GM21515 (cell line): ENCODE results near the gene TMBIM1.

Experiments used
- ATAC-seq: cut with Tn5 transposase; IDR thresholded peaks from one replicate; pipeline ENCODE4 v1.9.1; 2021; ENCODE audit not compliant: unreplicated experiment

TMBIM1 gene, protein sequence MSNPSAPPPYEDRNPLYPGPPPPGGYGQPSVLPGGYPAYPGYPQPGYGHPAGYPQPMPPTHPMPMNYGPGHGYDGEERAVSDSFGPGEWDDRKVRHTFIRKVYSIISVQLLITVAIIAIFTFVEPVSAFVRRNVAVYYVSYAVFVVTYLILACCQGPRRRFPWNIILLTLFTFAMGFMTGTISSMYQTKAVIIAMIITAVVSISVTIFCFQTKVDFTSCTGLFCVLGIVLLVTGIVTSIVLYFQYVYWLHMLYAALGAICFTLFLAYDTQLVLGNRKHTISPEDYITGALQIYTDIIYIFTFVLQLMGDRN

DNA sequence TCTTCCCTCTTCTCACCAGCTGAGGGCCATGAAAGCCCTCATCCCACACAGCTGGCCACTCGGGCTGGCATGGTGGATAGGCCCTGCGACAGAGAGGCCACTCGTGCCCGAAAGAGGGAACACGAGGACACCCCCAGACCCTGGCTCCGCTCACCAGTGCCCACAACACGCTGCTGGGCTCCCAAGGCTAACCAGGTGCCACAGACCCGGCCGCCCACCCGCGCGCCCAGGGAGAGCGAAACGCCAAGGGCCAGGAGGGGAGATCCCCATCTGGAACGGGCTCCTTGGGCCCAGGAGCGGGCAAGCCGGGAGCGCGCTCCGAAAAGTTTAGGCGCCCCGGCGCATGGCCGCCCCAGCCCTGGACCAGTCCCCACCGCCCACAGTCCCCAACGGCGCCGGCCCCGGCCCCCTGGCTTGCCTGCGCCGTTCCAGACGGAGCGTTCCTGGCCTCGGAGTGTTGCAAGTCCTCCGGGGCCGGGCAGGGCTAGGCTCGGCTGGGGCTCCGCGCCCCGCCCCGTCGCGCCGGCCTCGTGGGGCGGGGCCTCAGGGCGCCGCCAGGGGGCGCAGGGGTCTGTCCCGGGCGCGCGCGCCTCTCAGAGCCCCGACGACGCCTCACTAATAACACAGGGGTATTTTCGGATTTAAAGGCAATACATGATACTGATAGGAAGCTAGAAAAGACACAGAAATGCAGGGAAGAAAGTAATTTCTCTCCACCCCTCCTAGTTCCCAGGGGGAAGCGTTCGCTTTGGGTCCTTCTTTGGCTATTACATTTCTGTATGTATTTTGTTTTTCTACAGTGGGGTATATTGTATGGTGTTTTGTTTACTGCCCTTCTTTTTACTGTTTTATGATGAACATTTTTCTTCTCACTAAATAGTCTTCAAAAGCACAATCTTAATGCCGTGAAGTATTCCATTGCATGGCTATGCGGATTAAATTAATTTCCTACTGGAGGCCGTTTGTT lies at the start of gene TMBIM1:
Gene TMBIM1 (minus strand): TSS at position 456 of the 967 bp plus-strand sequence. CDS start 10,362 bp downstream, outside the sequence.
- ATAC-seq, result peak; percentile 60

DNA sequence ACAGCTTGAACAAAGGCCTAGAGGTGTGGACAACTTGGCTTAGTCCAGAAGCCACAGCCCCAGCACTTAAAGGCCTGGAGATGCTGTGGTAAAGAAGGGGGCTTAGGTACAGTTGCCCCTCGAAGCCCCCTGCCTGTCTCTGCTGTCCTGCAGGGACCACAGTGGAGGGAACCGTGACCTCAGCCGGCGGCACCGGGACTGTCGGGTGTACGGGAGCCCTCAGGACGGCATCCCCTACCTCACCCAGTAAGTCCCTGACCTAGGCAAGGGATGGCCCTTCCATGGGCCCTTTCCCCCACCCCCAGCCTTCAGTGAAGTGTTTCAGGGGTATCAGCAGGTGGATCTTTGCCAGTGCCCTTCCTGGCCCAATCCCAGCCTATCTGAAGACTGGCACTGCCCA lies 49.1 kb upstream of the TMBIM1 start:
- ATAC-seq, result no peak

DNA sequence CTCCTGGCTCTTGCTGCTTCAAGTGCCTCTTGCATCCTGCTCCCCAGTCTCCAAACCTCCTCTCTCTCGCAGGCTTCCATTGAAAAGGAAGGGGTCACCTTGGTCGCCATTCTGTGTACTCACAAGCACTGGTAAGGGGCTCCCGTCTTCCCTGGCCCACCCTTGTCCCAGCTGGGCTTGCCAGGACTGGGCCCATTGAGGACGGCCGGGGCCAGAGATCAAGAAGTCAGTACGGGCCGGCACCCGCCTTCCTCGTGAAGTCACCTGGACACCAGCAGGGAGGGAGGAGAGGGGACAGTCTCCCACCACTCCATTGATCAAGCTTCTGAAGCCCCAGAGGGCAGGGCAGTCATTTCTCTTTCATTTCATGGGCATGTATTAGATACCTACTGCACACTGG lies 48.4 kb upstream of the TMBIM1 start:
- ATAC-seq, result no peak

DNA sequence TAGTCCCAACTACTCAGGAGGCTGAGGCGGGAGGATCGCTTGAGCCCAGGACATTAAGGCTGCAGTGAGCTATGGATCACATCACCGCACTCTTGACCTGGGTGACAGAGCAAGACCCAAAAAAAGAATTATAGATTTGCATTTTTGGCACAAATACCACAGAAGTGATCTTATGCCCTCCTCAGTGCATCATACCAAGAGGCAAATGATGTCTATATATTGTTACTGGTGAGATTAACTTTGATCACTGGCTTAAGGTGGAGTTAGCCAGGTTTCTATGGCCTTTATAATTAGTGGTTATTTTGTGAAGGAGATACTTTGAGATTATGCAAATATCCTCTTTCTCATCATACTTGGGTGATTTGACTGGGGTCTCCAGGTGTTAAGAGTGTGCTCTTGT lies 42.2 kb upstream of the TMBIM1 start:
- ATAC-seq, result no peak

DNA sequence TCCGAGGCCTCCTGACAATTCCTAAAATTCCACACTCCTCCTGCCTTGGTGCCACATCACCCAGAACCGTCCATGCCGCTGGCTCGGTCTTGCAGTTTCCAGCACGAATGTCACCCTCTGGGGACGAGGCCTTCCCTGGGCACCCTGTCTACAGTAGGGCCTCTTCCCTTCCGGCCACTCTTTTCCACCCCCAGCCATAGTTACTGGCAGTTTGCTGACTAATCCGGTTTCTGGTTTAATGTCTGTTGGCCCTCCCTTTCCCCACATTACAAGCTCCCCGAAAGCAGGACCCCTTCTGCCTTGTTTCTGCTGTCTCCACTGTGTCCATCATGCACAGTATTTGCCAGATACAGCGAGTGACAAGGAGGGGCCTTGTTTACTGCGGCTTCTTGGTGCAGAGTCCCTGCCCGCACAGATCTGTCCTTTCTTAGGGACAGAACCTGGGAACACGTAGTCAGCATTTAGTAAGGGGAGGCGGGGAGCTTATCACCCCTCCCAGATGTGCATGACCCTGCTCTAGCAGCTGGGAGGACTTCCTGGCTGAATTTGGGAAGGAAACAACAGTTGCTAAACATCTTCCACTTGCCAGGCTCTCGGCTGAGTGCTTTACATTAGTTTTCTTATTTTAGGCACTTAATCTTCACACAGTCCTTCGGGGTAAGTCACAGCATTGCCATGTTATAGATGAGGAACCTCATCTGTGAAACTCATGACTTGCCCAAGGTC lies 40.8 kb upstream of the TMBIM1 start:
- ATAC-seq, result no peak

DNA sequence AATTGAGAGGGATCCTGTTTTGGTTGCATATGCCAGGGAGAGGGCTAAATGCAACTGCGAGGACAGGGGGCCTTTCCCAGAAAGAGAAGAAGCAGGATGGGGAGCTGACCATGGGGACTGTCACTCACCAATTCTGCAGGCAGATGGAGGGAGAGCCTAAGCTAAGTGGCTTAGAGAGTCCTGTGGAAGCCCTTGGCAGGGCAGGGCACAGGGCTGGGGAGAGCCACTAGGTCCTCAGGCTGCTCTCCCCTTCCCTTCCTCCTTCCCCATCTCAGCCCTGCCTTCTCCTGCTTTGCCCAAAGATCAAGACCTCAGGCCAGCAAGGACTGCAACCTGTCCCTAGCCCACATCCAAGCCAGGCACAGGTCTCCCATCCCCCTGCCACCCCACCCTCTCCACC lies 40.0 kb upstream of the TMBIM1 start:
- no peak for ATAC-seq

DNA sequence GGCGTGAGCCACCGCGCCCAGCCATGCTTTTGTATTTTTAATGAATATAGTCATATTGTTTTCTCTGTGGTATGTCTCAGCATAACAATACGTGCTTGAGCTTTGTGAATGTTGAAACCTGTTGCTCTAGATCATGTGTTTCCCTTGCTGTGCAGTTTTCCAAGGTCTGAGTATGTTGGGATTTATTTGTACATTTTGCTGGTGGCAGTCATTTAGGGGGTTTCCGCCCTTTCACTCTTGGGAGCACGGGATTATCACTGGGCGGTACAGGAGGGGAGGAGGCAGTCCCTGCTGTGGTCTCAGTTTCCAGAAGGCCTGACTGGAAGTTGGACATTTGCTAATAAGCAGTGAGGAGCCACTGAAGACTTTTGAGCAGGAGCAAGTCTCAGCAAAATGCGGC lies 39.4 kb upstream of the TMBIM1 start:
- ATAC-seq, result no peak

DNA sequence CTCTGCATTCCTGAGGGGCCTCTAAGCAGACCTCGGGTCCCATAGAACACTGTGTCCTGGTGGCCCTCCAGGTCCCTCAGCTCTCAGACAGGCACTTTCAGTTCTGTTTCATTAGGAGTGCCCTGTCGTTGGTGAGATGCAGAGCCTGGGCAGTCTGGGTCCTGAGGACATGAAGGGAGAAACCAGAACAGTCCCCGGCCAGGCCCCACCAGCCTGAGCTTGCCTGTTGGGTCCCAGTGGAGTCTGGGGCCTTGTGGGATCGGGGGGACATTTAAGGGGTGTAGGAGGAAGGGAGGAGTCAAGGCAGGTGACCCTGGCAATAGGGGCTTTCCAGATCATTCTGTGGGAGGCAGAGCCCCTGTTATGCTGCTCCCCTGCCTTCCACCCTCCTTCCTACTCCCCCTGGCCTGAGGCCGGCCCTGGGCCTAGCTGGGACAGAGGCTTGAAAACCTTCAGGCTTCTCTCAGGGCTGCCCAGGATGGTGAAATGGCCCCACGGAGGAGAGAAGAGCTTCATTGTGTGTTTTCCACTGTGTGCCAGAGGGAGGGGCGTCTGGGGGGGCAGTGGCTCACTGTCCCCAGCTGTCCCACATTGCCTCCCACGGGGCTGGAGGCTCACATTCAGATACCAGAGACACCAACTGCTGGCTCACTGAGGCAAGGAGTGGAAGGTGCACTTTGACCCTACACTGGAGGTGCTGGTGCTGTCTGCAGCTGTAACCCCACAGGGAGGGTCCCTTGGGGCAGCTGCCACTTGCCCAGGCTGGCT lies 37.7 kb upstream of the TMBIM1 start:
- peak; percentile 43 for ATAC-seq

DNA sequence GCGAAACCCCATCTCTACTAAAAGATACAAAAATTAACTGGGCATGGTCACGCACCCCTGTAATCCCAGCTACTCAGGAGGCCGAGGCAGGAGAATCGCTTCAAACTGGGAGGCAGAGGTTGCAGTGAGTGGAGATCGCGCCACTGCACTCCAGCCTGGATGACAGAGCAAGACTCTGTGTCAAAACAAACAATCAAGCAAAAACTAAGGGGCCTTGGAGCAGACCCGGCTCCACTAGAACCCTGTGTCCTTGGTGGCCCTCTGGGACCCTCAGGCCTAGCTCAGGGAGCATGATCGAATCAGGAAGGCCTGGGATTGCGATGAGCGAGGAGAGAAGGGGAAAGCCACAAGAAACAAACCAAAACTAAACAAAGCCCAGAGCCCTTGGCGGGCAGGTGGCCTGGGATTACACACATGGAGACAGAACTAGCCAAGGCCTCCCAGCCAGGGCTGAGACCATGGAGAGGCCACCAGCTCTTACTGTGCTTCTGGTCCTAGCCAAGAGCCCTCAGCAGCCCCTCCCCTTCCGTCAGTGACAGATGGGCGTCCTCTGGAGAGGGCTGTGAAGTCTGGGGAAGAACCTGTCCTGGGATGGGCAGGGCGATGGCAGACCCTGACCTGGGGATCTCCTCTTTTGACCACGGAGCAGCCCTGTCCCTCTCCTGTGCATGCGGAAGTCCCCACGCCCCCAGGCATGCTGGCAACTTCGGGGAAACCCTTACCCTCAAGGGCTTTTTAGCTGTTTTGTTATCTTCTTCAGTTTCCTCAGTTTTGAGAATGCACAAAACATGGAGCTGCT lies 36.9 kb upstream of the TMBIM1 start:
- ATAC-seq, result peak; percentile 43

DNA sequence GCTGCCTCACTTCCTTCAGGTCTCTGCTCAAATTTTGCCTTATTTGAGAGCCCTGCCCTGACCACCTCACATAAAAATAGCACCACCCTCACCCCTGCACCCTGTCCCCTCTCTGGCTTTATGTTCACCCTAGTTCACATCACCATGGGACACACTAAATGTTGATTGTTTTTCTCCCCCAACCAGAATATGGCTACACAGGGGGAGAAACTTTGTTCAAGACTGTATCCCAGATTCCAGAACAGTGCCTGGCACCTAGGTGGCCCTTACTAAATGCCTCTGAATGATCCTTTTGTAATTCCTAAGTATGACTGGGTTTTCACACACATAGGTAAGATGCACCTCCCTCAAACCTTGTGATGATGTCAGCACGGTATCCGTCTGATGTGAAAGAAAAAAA lies 36.0 kb upstream of the TMBIM1 start:
- no peak for ATAC-seq

DNA sequence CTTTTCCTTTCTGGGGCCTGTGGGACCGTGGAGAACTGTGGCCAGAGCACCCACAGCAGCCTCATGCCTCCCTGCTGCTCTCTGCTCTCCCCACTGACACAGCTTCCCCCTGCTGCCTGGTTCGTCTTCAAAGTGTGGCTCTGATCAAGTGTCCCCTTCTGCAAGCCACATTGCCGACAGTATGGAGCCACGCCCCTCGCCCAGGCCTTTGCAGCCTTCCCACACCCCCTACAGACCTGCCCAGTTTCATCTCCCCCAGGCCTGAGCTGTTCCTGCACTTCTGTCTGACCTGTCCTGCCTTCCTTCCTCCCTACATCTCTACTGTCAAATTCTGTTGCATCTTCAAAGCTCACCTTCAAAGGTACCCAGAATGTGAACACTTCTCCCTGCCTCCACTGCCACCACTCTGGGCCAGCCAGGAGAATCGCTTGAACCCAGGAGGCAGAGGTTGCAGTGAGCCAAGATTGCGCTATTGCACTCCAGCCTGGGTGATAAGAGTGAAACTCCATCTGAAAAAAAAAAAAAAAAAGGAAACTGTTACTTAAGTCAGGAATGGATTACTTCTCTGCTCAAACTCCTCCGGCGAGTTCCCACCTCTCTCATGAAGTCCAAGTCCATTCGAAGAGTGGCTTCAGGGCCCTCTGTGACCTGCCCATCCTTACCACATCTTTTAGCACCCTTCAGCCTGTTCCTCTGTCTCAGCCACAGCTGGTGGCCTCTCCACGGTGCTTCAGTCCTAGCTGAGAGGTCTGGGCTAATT lies 35.3 kb upstream of the TMBIM1 start:
- ATAC-seq, result no peak

DNA sequence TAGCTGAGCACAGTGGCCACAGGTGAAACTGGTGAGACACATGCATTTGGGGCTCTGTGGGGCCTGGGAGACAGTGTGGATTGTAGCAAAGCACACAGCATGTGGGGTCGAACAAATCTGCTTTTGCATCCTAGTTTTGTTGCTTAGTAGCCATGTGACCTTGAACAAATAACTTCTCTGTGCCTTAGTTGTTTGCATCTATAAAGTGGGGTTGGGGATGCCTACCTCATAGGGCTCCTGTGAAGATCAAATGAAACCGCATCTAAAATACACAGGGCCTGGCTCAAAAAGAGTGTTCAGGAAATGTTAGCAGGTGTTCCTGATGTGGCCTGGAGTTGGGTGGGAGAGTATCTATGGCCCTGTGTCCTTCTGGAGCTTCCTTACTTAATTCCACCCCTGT lies 34.0 kb upstream of the TMBIM1 start:
- ATAC-seq, result no peak

DNA sequence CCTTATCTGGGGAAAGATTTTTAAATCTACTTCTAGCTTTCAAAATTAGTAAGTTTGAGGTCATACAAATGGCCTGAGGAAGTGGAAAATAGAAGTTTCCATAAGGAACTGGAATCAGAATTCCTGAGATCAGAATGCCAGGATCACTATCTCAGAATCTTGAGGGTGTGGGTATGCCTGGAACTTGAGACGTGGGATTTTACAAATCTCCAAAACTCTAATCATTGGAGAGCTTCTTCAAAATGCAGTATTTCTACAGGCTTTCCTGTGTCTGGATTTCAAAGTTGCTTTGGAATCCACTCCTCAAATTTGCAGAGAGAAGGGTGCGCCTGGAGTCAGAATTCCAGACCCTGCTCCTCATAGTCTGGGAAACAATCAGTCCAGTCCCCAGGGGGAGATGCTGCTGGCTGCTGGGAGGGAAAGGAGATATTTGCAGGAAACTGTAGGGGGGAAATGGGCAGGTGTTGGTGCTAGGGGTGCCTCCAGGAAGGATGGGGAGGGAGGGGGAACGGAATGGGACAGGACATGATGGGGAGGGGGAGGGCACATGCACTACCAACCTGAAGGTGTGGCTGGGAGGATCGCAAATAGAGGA lies 33.4 kb upstream of the TMBIM1 start:
- no peak for ATAC-seq

DNA sequence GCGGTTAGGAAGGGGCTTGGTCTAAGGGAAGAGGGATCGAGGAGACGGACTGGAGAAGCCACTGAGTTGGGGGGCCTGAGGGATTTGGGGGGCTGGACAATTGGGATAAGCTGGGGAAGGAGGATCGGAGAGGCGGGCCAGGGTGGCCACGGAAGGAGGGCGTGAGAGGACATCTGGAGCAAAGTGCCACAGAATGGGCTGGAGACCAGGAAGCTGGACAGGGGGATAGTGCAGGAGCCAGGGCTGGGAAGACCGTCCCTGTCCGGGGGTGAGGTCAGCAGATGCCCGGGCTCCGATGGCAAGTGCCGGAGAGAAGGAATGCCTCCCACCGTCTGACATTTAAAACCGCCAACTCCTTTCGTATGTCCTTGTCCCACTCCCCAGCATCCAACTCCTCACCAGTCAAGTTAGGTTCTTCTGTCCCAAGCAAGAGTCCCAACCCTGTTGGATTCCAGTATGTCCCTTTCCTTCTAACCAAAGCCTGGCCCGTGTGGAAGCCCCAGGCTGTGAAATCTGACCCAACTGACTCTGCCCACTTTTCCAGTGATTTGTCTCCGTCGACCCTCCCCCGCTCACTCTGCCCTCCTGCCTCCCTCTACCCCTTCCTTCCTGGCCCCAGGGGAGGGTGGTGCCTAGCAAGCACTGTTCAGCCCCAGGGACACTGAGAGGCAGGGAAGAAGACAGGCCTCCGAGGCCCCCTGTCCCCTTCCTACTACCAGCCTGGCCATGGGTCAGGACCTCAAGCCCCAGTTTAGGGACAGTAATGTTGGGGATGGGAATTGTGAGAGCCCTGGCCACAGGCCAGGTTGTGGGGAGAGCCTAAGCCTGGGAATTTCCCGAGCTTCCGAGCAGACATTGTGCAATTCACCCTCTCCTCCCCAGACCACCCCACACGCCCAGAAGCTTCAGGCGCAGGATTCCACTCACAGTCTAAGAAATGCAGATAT lies 31.5 kb upstream of the TMBIM1 start:
- no peak for ATAC-seq

DNA sequence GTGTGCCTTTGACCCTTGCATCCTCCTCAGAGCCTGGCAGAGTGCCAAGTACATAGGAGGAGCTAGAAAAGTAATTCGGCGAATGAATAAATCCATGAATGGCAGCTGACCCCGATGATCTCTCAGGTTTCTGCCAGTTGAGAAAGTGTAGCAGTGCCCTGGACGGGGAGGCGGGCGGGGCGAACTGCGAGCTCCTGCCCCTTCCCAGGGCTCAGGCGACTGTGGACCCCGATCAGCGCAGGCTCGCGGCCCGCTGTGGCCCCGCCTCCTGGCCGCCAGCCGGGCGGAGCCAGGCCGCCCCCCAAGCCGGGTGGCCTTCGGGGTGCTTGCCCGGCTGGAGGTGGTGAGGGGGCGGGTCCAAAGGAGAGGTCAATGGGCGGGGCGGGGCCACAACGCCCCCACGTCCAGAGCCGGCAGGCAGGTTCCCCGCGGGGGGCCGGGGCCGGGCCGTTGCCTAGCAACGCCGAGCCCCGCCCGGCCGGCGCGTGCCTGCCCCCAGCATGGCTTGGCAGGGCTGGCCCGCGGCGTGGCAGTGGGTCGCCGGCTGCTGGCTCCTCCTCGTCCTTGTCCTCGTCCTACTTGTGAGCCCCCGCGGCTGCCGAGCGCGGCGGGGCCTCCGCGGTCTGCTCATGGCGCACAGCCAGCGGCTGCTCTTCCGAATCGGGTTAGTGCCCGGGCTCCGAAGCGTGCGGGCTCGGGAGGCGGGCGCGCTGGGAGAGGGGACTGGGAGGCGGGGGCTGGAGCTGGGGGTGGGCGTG lies 30.6 kb upstream of the TMBIM1 start:
- peak; percentile 76 for ATAC-seq

DNA sequence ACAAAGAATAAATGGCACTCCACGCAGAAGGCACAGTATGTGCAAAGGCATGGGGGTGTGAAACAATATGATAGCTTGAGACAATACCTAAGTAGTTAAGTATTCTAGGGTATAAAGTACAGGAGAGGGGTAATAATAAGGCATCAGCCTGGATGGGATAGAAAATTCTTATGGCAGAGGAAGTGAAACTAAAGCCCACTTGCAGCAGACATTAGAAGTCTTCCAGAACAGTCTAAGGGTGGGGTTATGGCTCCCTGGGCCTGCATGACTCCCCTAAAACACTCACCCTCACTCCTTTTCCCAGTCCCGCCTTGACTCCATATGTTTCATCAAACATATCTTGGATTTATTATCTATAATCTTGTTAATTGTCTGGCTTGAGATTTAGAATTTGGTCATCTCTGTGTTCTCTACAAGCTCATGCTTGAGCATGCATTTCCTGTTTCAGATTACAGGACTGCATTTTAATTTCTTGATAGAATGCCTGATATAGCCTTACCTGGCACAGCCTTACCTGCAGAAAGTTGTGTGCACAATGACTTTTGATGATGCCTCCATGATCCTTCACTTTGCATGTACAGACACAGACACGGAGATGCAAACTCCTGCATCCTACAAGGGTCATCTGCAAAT lies 28.5 kb upstream of the TMBIM1 start:
- no peak for ATAC-seq
